A549 (cell line): Measurements from ENCODE around the gene CDC42EP1. TPM values are rescaled to one million over a fixed set of nuclear protein-coding genes. Genes with fewer than 3 reads are reported as not detected.
A peak's percentile ranks its signal among the peaks of the same experiment; 100 is the strongest.

Experiments used
- ATAC-seq, 2 experiments: fragments of 200-7000 bp in 1 of 2; fragments of >200 bp in 1 of 2; cut with Nextera tagmentation in 1 of 2; cut with Tn5 transposase in 1 of 2; 3 replicates each; pipeline versions ENCODE4 v1.8.0 to v1.9.1; 2018 to 2020; ENCODE audit warnings: mild to moderate bottlenecking in 1 of 2, moderate library complexity in 1 of 2
- CTCF ChIA-PET: fragments of 300-600 bp; sonication (Branson Sonifier 250); formaldehyde crosslinking; extraction: SDS; loops from one replicate; lab custom pipeline; 2021; ENCODE audit warnings: antibody characterized with exemption, inconsistent platforms; lab: Yijun Ruan, JAX
- POLR2A ChIA-PET: fragments of 350-600 bp; formaldehyde crosslinking; extraction: SDS; loops from one replicate; lab custom pipeline; 2021; ENCODE audit warnings: antibody characterized with exemption, inconsistent platforms; lab: Yijun Ruan, JAX
- DNase-seq, 2 experiments: peaks; one replicate each; pipeline versions ENCODE4 v3.0.0 to v3.0.0-alpha.2; 2011 to 2016; ENCODE audit warnings: low read depth in 1 of 2, low spot score in 1 of 2
- FAIRE-seq: peaks from 2 replicates; lab custom pipeline; 2011; peaks lifted over from hg19 to GRCh38; lab: Jason Lieb, UNC
- H3K27ac ChIP-seq, 2 experiments: fragments of >200 bp; sonication (Bioruptor Twin); formaldehyde crosslinking; 3 replicates each; pipeline ENCODE4 v1.5.1; 2016 to 2017
- H3K4me1 ChIP-seq: fragments of >200 bp; sonication (Bioruptor Twin); formaldehyde crosslinking; 3 replicates; pipeline ENCODE4 v1.6.1; 2016
- H3K4me2 ChIP-seq: fragments of >200 bp; sonication (Bioruptor Twin); formaldehyde crosslinking; 3 replicates; pipeline ENCODE4 v1.6.1; 2016
- H3K4me3 ChIP-seq: fragments of >200 bp; sonication (Bioruptor Twin); formaldehyde crosslinking; 3 replicates; pipeline ENCODE4 v1.5.1; 2016
- H3K9me3 ChIP-seq: fragments of >200 bp; sonication (Bioruptor Twin); formaldehyde crosslinking; 3 replicates; pipeline ENCODE4 v1.6.1; 2016
- CBX2 ChIP-seq: fragments of 200-600 bp; sonication (generic); IDR thresholded peaks from 2 replicates; pipeline ENCODE4 v1.6.1; 2016; ENCODE audit warnings: low read depth, mild to moderate bottlenecking, borderline replicate concordance
- CBX8 ChIP-seq: fragments of 200-600 bp; sonication (generic); IDR thresholded peaks from 2 replicates; pipeline ENCODE4 v1.6.1; 2016
- CHD2 ChIP-seq: fragments of 150-350 bp; IDR thresholded peaks from 2 replicates; pipeline ENCODE4 v1.6.1; 2014; ENCODE audit warnings: low read length; ENCODE audit not compliant: partially characterized antibody
- CHD4 ChIP-seq: fragments of 200-600 bp; sonication (generic); IDR thresholded peaks from 2 replicates; pipeline ENCODE4 v1.6.1; 2016; ENCODE audit warnings: antibody characterized with exemption, mild to moderate bottlenecking, borderline replicate concordance
- EHF ChIP-seq: fragments of 250-450 bp; sonication (Bioruptor Pico); IDR thresholded peaks from 2 replicates; pipeline ENCODE4 v1.5.0; 2020; ENCODE audit warnings: mild to moderate bottlenecking
- FOSL2 ChIP-seq, 2 experiments: fragments of 450-650 bp in 1 of 2; fragments of >200 bp in 1 of 2; sonication (Bioruptor Twin) in 1 of 2; formaldehyde crosslinking; IDR thresholded peaks; 2 replicates each; pipeline versions ENCODE4 v1.5.0 to v1.6.1; 2016 to 2020; ENCODE audit warnings: mild to moderate bottlenecking in 1 of 2, moderate library complexity in 1 of 2
- FOXS1 ChIP-seq: fragments of 250-450 bp; sonication (Bioruptor Pico); IDR thresholded peaks from 2 replicates; pipeline ENCODE4 v1.5.0; 2020; ENCODE audit warnings: mild to moderate bottlenecking, moderate library complexity
- GATA3 ChIP-seq: IDR thresholded peaks from 2 replicates; pipeline ENCODE4 v1.6.1; 2012; ENCODE audit warnings: borderline replicate concordance
- HDAC2 ChIP-seq: fragments of 200-600 bp; sonication (generic); IDR thresholded peaks from 2 replicates; pipeline ENCODE4 v1.6.1; 2016
- HOXB13 ChIP-seq: fragments of 250-450 bp; sonication (Bioruptor Pico); IDR thresholded peaks from 2 replicates; pipeline ENCODE4 v1.5.0; 2020; ENCODE audit warnings: low read depth, mild to moderate bottlenecking, moderate library complexity
- JUN ChIP-seq, 2 experiments: fragments of >200 bp; sonication (Bioruptor Twin); formaldehyde crosslinking; IDR thresholded peaks; 2 replicates in 1 of 2; 3 replicates in 1 of 2; pipeline ENCODE4 v1.6.1; 2016 to 2017
- JUNB ChIP-seq: fragments of >200 bp; sonication (Bioruptor Twin); formaldehyde crosslinking; IDR thresholded peaks from 2 replicates; pipeline ENCODE4 v1.6.1; 2016
- KDM5A ChIP-seq: fragments of 200-600 bp; sonication (generic); IDR thresholded peaks from 2 replicates; pipeline ENCODE4 v1.6.1; 2016; ENCODE audit warnings: antibody characterized with exemption, mild to moderate bottlenecking
- MAFK ChIP-seq: fragments of 450-650 bp; IDR thresholded peaks from 2 replicates; pipeline ENCODE4 v1.6.1; 2014; ENCODE audit not compliant: partially characterized antibody
- MAZ ChIP-seq: fragments of 150-350 bp; IDR thresholded peaks from 2 replicates; pipeline ENCODE4 v1.6.1; 2014; ENCODE audit warnings: antibody characterized with exemption, low read depth, low read length, borderline replicate concordance
- MYC ChIP-seq: IDR thresholded peaks from 2 replicates; pipeline ENCODE4 v1.6.1; 2012; ENCODE audit warnings: mild to moderate bottlenecking, inconsistent platforms, low read length, improper control_type of control experiment, borderline replicate concordance
- NFE2L2 ChIP-seq: fragments of 150-350 bp; conservative IDR thresholded peaks from 2 replicates; pipeline ENCODE4 v1.6.1; 2014; ENCODE audit warnings: low read length
- NPAS2 ChIP-seq: fragments of 250-450 bp; sonication (Bioruptor Pico); IDR thresholded peaks from 2 replicates; pipeline ENCODE4 v1.8.0; 2022; ENCODE audit warnings: mild to moderate bottlenecking, moderate library complexity, borderline replicate concordance
- NR3C1 ChIP-seq: fragments of >200 bp; sonication (Bioruptor Twin); formaldehyde crosslinking; IDR thresholded peaks from 3 replicates; pipeline ENCODE4 v1.6.1; 2017
- PHF8 ChIP-seq: fragments of 200-600 bp; sonication (generic); IDR thresholded peaks from 2 replicates; pipeline ENCODE4 v1.6.1; 2016; ENCODE audit warnings: low read depth, mild to moderate bottlenecking, antibody characterized with exemption, moderate library complexity, borderline replicate concordance
- POLR2A ChIP-seq: IDR thresholded peaks from 2 replicates; pipeline ENCODE4 v1.6.1; 2012; ENCODE audit warnings: mild to moderate bottlenecking, low read length
- RAD21 ChIP-seq, 2 experiments: fragments of >200 bp in 1 of 2; sonication (Bioruptor Twin) in 1 of 2; formaldehyde crosslinking in 1 of 2; IDR thresholded peaks in 1 of 2; conservative IDR thresholded peaks in 1 of 2; 2 replicates in 1 of 2; 3 replicates in 1 of 2; pipeline ENCODE4 v1.6.1; 2012 to 2018; ENCODE audit warnings: inconsistent platforms in 1 of 2
- RFX5 ChIP-seq: fragments of 450-650 bp; IDR thresholded peaks from 2 replicates; pipeline ENCODE4 v1.7.1; 2014; ENCODE audit warnings: antibody characterized with exemption, mild to moderate bottlenecking, moderate library complexity
- SMC3 ChIP-seq: fragments of >200 bp; sonication (Bioruptor Twin); formaldehyde crosslinking; IDR thresholded peaks from 3 replicates; pipeline ENCODE4 v1.6.1; 2018; ENCODE audit warnings: inconsistent platforms
- SREBF2 ChIP-seq: fragments of 450-650 bp; IDR thresholded peaks from 2 replicates; pipeline ENCODE4 v1.6.1; 2014; ENCODE audit warnings: mild to moderate bottlenecking, moderate library complexity
- ZSCAN20 ChIP-seq: fragments of 250-450 bp; sonication (Bioruptor Pico); IDR thresholded peaks from 2 replicates; pipeline ENCODE4 v1.8.0; 2022; ENCODE audit warnings: mild to moderate bottlenecking, moderate library complexity
- WGBS: methylation state at CpG from one replicate; pipeline ENCODE4 v1.1.6; 2017; ENCODE audit errors: missing lambda C conversion rate; 5-methylcytosine and 5-hydroxymethylcytosine counted together
- polyA plus RNA-seq, 4 experiments: library from polyadenylated mRNA; depleted of rRNA in 3 of 4; stranded (reverse); fragments of >200 nt; fragmentation: RNase III in 1 of 4; extraction: RNeasy Plus Mini Kit Qiagen cat#74134 plus additional on column Dnase treatment in 1 of 4; gene quantifications; 2 replicates in 3 of 4; 3 replicates in 1 of 4; pipeline ENCODE4 v1.2.3, GENCODE V29; 2011 to 2017
- TF ChIP-seq, protein P1 (sequence below): fragments of 250-450 bp; sonication (Bioruptor Pico); IDR thresholded peaks from 2 replicates; pipeline ENCODE4 v1.5.0; 2020; ENCODE audit warnings: low read depth, mild to moderate bottlenecking, moderate library complexity
- TF ChIP-seq, protein P2 (sequence below): IDR thresholded peaks from 2 replicates; pipeline ENCODE4 v1.6.1; 2012
- TF ChIP-seq, protein P3 (sequence below): fragments of 250-450 bp; sonication (Bioruptor Pico); IDR thresholded peaks from 2 replicates; pipeline ENCODE4 v1.5.0; 2021; ENCODE audit warnings: mild to moderate bottlenecking, moderate library complexity, borderline replicate concordance
- TF ChIP-seq, protein P4 (sequence below): IDR thresholded peaks from 2 replicates; pipeline ENCODE4 v1.6.1; 2012; ENCODE audit warnings: low read depth, borderline replicate concordance
- TF ChIP-seq, protein P5 (sequence below): IDR thresholded peaks from 2 replicates; pipeline ENCODE4 v1.6.1; 2012

The CDC42EP1 gene
- polyA plus RNA-seq, 2 of the 4 experiments (the other 2 are of a cell fraction): 16.0 to 20.2 TPM

DNA sequence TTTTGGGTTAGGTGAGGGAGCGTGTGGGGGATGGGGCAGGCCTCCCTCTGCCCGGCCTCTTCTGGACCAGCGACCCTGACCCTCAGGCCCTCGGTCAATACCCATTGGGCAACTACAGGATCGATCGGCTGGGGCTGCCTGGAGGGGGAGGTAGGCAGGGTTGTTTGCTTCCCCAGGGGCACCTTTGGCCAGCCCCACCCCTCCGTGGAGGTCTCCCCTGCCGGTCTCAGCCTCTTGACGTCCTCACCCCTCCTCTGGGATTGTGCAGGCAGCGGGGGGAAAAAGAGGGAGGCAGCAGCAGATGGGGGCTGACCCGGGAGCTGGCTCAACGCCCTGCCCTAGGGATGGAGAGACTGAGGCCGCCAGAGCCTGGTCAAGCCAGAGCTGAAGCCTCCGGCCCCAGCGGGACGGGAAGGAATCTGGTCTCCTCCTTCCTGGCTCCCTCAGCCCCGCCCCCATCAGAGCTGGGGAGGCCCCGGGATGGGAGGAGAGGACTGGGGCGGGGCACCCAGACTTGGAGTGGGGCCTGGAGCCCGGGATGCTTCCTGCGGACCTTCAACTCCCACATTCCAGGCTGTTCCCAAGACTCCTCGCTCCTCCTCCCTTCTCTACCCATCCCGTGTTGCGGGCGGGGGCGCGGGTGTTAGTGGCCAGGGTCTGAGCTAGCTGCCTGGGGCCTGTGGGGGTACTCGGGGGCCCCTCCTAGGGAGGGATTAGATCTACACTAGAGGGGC is 14.4 kb upstream of the CDC42EP1 start:
- CTCF ChIA-PET: interaction anchor here (0.6 to 16.8 kb wide), 11 partner anchors 13 to 200 kb away, joined by 3 to 771 read pairs (median 4); partner anchors contain the start of gene CDC42EP1
- POLR2A ChIA-PET: interaction anchor here (0.6 to 1.6 kb wide), 5 partner anchors 14 to 47 kb away, joined by 3 to 7 read pairs (median 4); partner anchors contain the start of gene LGALS2
- peak; percentile 83 to 89 for ATAC-seq
- peak overlapping the region; percentile 80 to 96 for H3K27ac ChIP-seq
- H3K9me3 ChIP-seq: no peaks in the 10 kb centered on the region
- DNase-seq: peak; percentile 79 to 87
- WGBS: 8% methylated on average over 13 of the region's 28 CpGs
- no peak for FAIRE-seq
- TF ChIP-seq PHF8 (no peak), RAD21 (conservative IDR thresholded peaks at IDR 0.05 in 1 of 2, IDR thresholded peaks at IDR 0.05 in 1 of 2) (no peak), MYC (no peak), HOXB13 (CRISPR knock-in tag) (no peak), EHF (no peak), CHD4 (no peak), CBX8 (no peak), POLR2A (peak; percentile 61), NFE2L2 (no peak), CBX2 (no peak), SMC3 (no peak), FOSL2 (IDR thresholded peaks at IDR 0.05) (no peak), FOSL2 (CRISPR knock-in tag; IDR thresholded peaks at IDR 0.05) (no peak), JUNB (no peak), NR3C1 (no peak), CHD2 (no peak), MAZ (0 out of 2 replicates have a peak, but pooled peaks have one; percentile 20), ZSCAN20 (CRISPR knock-in tag) (no peak), KDM5A (no peak), MAFK (no peak), HDAC2 (no peak), JUN (IDR thresholded peaks at IDR 0.05) (peak in 1 of 2 experiments; percentile 25; a peak in 2 of 5 replicates), GATA3 (no peak), FOXS1 (CRISPR knock-in tag) (no peak), RFX5 (no peak), NPAS2 (CRISPR knock-in tag) (no peak), SREBF2 (no peak)
- TF ChIP-seq, protein P1, sequence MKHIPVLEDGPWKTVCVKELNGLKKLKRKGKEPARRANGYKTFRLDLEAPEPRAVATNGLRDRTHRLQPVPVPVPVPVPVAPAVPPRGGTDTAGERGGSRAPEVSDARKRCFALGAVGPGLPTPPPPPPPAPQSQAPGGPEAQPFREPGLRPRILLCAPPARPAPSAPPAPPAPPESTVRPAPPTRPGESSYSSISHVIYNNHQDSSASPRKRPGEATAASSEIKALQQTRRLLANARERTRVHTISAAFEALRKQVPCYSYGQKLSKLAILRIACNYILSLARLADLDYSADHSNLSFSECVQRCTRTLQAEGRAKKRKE (CRISPR knock-in tag): no peak
- TF ChIP-seq, protein P2, sequence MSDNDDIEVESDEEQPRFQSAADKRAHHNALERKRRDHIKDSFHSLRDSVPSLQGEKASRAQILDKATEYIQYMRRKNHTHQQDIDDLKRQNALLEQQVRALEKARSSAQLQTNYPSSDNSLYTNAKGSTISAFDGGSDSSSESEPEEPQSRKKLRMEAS: 0 out of 2 replicates have a peak, but pooled peaks have one; percentile 21
- TF ChIP-seq, protein P3, sequence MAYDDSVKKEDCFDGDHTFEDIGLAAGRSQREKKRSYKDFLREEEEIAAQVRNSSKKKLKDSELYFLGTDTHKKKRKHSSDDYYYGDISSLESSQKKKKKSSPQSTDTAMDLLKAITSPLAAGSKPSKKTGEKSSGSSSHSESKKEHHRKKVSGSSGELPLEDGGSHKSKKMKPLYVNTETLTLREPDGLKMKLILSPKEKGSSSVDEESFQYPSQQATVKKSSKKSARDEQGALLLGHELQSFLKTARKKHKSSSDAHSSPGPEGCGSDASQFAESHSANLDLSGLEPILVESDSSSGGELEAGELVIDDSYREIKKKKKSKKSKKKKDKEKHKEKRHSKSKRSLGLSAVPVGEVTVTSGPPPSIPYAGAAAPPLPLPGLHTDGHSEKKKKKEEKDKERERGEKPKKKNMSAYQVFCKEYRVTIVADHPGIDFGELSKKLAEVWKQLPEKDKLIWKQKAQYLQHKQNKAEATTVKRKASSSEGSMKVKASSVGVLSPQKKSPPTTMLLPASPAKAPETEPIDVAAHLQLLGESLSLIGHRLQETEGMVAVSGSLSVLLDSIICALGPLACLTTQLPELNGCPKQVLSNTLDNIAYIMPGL (CRISPR knock-in tag): no peak
- TF ChIP-seq, protein P4, sequence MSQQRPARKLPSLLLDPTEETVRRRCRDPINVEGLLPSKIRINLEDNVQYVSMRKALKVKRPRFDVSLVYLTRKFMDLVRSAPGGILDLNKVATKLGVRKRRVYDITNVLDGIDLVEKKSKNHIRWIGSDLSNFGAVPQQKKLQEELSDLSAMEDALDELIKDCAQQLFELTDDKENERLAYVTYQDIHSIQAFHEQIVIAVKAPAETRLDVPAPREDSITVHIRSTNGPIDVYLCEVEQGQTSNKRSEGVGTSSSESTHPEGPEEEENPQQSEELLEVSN: no peak
- TF ChIP-seq, protein P5, sequence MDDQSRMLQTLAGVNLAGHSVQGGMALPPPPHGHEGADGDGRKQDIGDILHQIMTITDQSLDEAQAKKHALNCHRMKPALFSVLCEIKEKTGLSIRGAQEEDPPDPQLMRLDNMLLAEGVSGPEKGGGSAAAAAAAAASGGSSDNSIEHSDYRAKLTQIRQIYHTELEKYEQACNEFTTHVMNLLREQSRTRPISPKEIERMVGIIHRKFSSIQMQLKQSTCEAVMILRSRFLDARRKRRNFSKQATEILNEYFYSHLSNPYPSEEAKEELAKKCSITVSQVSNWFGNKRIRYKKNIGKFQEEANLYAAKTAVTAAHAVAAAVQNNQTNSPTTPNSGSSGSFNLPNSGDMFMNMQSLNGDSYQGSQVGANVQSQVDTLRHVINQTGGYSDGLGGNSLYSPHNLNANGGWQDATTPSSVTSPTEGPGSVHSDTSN: no peak
- peak overlapping the region; percentile 80 for H3K4me2 ChIP-seq
- H3K4me3 ChIP-seq: peak overlapping the region; percentile 36
- H3K4me1 ChIP-seq: peaks cover 51% of the 10 kb centered on the region
